H1 (cell line): ENCODE results near the gene DAZAP1. TPM values are rescaled to one million over a fixed set of nuclear protein-coding genes. Genes with fewer than 3 reads are reported as not detected.
A peak's percentile ranks its signal among the peaks of the same experiment; 100 is the strongest.

Experiments
- CTCF ChIA-PET: fragments of 300-600 bp; sonication (Branson Sonifier 250); formaldehyde crosslinking; loops from one replicate; lab custom pipeline; 2021; ENCODE audit not compliant: partially characterized antibody; lab: Charles Lee
- POLR2A ChIA-PET: fragments of 300-600 bp; sonication (Branson Sonifier 250); formaldehyde crosslinking; loops from one replicate; lab custom pipeline; 2021; ENCODE audit warnings: inconsistent platforms; ENCODE audit not compliant: partially characterized antibody; lab: Charles Lee
- DNase-seq, 2 experiments: peaks; one replicate each; pipeline versions ENCODE4 v3.0.0 to v3.0.0-alpha.2; 2010 to 2022; ENCODE audit warnings: low spot score in 2 of 2, low read depth in 1 of 2, mixed read lengths in 1 of 2
- FAIRE-seq: peaks from 2 replicates; lab custom pipeline; 2011; peaks lifted over from hg19 to GRCh38; lab: Jason Lieb, UNC
- H2AFZ ChIP-seq: 2 replicates; pipeline ENCODE4 v1.8.1; 2012; ENCODE audit warnings: low read length, inconsistent platforms
- H2AK5ac ChIP-seq: 2 replicates; pipeline ENCODE4 v1.6.1; 2013; ENCODE audit warnings: low read depth, low read length
- H2BK120ac ChIP-seq: replicated peaks from 2 replicates; pipeline ENCODE3; 2013; ENCODE audit warnings: low read depth, low read length, inconsistent platforms
- H2BK12ac ChIP-seq: 2 replicates; pipeline ENCODE4 v1.6.1; 2013; ENCODE audit warnings: low read depth, low read length
- H2BK15ac ChIP-seq: 2 replicates; pipeline ENCODE4 v1.6.1; 2013; ENCODE audit warnings: low read length
- H2BK20ac ChIP-seq: 2 replicates; pipeline ENCODE4 v1.6.1; 2013; ENCODE audit warnings: low read length
- H2BK5ac ChIP-seq: 2 replicates; pipeline ENCODE4 v1.6.1; 2013; ENCODE audit warnings: low read depth, low read length
- H3K14ac ChIP-seq: 2 replicates; pipeline ENCODE4 v1.6.1; 2013; ENCODE audit warnings: inconsistent platforms; ENCODE audit not compliant: insufficient read length
- H3K18ac ChIP-seq: 2 replicates; pipeline ENCODE4 v1.6.1; 2013; ENCODE audit warnings: low read length; ENCODE audit errors: extremely low read depth
- H3K23ac ChIP-seq: 2 replicates; pipeline ENCODE4 v1.6.1; 2013; ENCODE audit warnings: inconsistent platforms; ENCODE audit not compliant: insufficient read length
- H3K23me2 ChIP-seq: 2 replicates; pipeline ENCODE4 v1.6.1; 2013; ENCODE audit warnings: low read depth, low read length
- H3K27ac ChIP-seq: 2 replicates; pipeline ENCODE4 v1.6.1; 2011; ENCODE audit warnings: low read depth, low read length, inconsistent platforms
- H3K27me3 ChIP-seq, 4 experiments: replicated peaks in 1 of 4; 1 replicate in 1 of 4; 2 replicates in 3 of 4; pipeline versions ENCODE4 v1.6.1 to v1.8.1; 2011 to 2013; ENCODE audit warnings: low read length in 3 of 4, mild to moderate bottlenecking in 3 of 4, inconsistent platforms in 2 of 4, mixed read lengths in 2 of 4, moderate library complexity in 1 of 4; ENCODE audit not compliant: control insufficient read depth in 3 of 4, insufficient read depth in 3 of 4; ENCODE audit errors: extremely low read depth in 1 of 4
- H3K36me3 ChIP-seq, 4 experiments: 2 replicates each; pipeline versions ENCODE4 v1.6.1 to v1.8.1; 2011 to 2013; ENCODE audit warnings: mild to moderate bottlenecking in 4 of 4, low read length in 3 of 4, moderate library complexity in 2 of 4, control low read depth in 1 of 4, inconsistent platforms in 1 of 4; ENCODE audit not compliant: insufficient read depth in 4 of 4, control insufficient read depth in 2 of 4
- H3K4ac ChIP-seq: replicated peaks from 2 replicates; pipeline ENCODE3; 2013; ENCODE audit warnings: low read length, low read depth, mixed read lengths, inconsistent platforms; ENCODE audit not compliant: insufficient read length
- H3K4me1 ChIP-seq, 4 experiments: replicated peaks in 1 of 4; 1 replicate in 1 of 4; 2 replicates in 3 of 4; pipeline versions ENCODE4 v1.6.1 to v1.8.1; 2011 to 2013; ENCODE audit warnings: low read length in 3 of 4, inconsistent platforms in 2 of 4, mixed read lengths in 1 of 4; ENCODE audit not compliant: insufficient read depth in 4 of 4, control insufficient read depth in 3 of 4
- H3K4me2 ChIP-seq, 2 experiments: 2 replicates each; pipeline versions ENCODE4 v1.6.1 to v1.8.1; 2011 to 2013; ENCODE audit warnings: low read depth in 2 of 2, low read length in 2 of 2, control low read depth in 1 of 2, inconsistent platforms in 1 of 2, mild to moderate bottlenecking in 1 of 2; ENCODE audit not compliant: insufficient read depth in 1 of 2
- H3K4me3 ChIP-seq, 4 experiments: fragments of 200-600, 300-600 bp in 1 of 4; sonication (generic), shearing (Covaris generic), sonication (Bioruptor Twin) in 1 of 4; 2 replicates each; pipeline versions ENCODE4 v1.5.1 to v1.8.1; 2011 to 2016; ENCODE audit warnings: low read length in 4 of 4, low read depth in 3 of 4, control low read depth in 2 of 4, inconsistent platforms in 2 of 4, mild to moderate bottlenecking in 2 of 4, mixed read lengths in 1 of 4, moderate library complexity in 1 of 4; ENCODE audit not compliant: insufficient read depth in 2 of 4; ENCODE audit errors: extremely low read depth in 1 of 4
- H3K56ac ChIP-seq: replicated peaks from 2 replicates; pipeline ENCODE3; 2013; ENCODE audit warnings: low read depth, mild to moderate bottlenecking, mixed read lengths, low read length, inconsistent platforms; ENCODE audit not compliant: insufficient read length
- H3K79me1 ChIP-seq: 2 replicates; pipeline ENCODE4 v1.6.1; 2013; ENCODE audit warnings: low read depth, low read length, control low read depth
- H3K79me2 ChIP-seq, 2 experiments: 2 replicates each; pipeline versions ENCODE4 v1.6.1 to v1.8.1; 2012 to 2013; ENCODE audit warnings: low read length in 2 of 2, mild to moderate bottlenecking in 2 of 2, inconsistent platforms in 1 of 2; ENCODE audit not compliant: insufficient read depth in 2 of 2, control insufficient read depth in 1 of 2
- H3K9ac ChIP-seq, 4 experiments: replicated peaks in 1 of 4; 1 replicate in 1 of 4; 2 replicates in 3 of 4; pipeline versions ENCODE4 v1.6.1 to v1.8.1; 2011 to 2013; ENCODE audit warnings: low read depth in 3 of 4, low read length in 3 of 4, control low read depth in 2 of 4, mild to moderate bottlenecking in 2 of 4, moderate library complexity in 2 of 4, inconsistent platforms in 1 of 4; ENCODE audit errors: extremely low read depth in 1 of 4
- H3K9me3 ChIP-seq, 2 experiments: 2 replicates each; pipeline versions ENCODE4 v1.6.1 to v1.8.1; 2012 to 2013; ENCODE audit warnings: mild to moderate bottlenecking in 2 of 2, moderate library complexity in 2 of 2, control low read depth in 1 of 2, inconsistent platforms in 1 of 2, low read depth in 1 of 2, low read length in 1 of 2, mixed read lengths in 1 of 2; ENCODE audit not compliant: insufficient read depth in 2 of 2
- H4K20me1 ChIP-seq, 2 experiments: replicated peaks in 1 of 2; 2 replicates each; pipeline versions ENCODE3 to v1.8.1; 2011 to 2013; ENCODE audit warnings: inconsistent platforms in 2 of 2, low read length in 2 of 2, mild to moderate bottlenecking in 1 of 2; ENCODE audit not compliant: insufficient read depth in 2 of 2, control insufficient read depth in 1 of 2
- H4K5ac ChIP-seq: 2 replicates; pipeline ENCODE4 v1.6.1; 2013; ENCODE audit warnings: low read length, low read depth, mixed read lengths, inconsistent platforms; ENCODE audit not compliant: insufficient read length
- H4K8ac ChIP-seq: 2 replicates; pipeline ENCODE4 v1.8.0; 2013; ENCODE audit warnings: mild to moderate bottlenecking, moderate library complexity, low read length, inconsistent platforms; ENCODE audit not compliant: insufficient read depth; ENCODE audit errors: extremely low read depth
- H4K91ac ChIP-seq: replicated peaks from 2 replicates; pipeline ENCODE3; 2013; ENCODE audit warnings: low read length, mixed read lengths, inconsistent platforms; ENCODE audit not compliant: insufficient read length
- CTCF ChIP-seq, 3 experiments: IDR thresholded peaks; 1 replicate in 2 of 3; 2 replicates in 1 of 3; pipeline versions ENCODE4 v1.5.1 to v1.6.1; 2011; ENCODE audit warnings: low read length in 3 of 3, mild to moderate bottlenecking in 3 of 3, inconsistent platforms in 2 of 3, low read depth in 1 of 3, moderate library complexity in 1 of 3; ENCODE audit not compliant: insufficient read depth in 1 of 3; ENCODE audit errors: control extremely low read depth in 1 of 3
- KDM4A ChIP-seq: IDR thresholded peaks from one replicate; pipeline ENCODE4 v1.7.1; 2012; ENCODE audit warnings: low read depth, mild to moderate bottlenecking, moderate library complexity, low read length, inconsistent platforms; ENCODE audit not compliant: severe bottlenecking
- WGBS, 2 experiments: shearing (Covaris generic) in 1 of 2; methylation state at CpG; one replicate each; pipeline versions ENCODE4 v1.1.6 to v1.1.7; 2013 to 2015; ENCODE audit warnings: low lambda C conversion rate in 2 of 2, mixed read lengths in 2 of 2, inconsistent platforms in 1 of 2, low coverage in 1 of 2, missing lambda C conversion rate in 1 of 2; ENCODE audit not compliant: insufficient replicate concordance in 2 of 2, insufficient coverage in 1 of 2, insufficient read length in 1 of 2; ENCODE audit errors: extremely low coverage in 1 of 2, missing lambda C conversion rate in 1 of 2; 5-methylcytosine and 5-hydroxymethylcytosine counted together
- polyA plus RNA-seq, 7 experiments: library from polyadenylated mRNA; depleted of rRNA in 3 of 7; stranded (reverse) in 5 of 7; unstranded in 2 of 7; fragments of >200 nt in 5 of 7; fragments of 200-250 nt in 2 of 7; gene quantifications; 1 replicate in 5 of 7; 2 replicates in 1 of 7; 4 replicates in 1 of 7; pipeline versions ENCODE4 v1.2.1 to v1.2.3, GENCODE V29; 2011 to 2013; ENCODE audit warnings: missing spikeins in 2 of 7, mixed read lengths in 2 of 7
- total RNA-seq: library from RNA; stranded (reverse); fragmentation: NEBNext Ultra II Directional; extraction: Animal tissue kit (Norgen Biotek cat#: 25700); gene quantifications from 2 replicates; pipeline ENCODE4 v1.2.1, GENCODE V29; 2021

The DAZAP1 gene
- total and polyA plus RNA-seq, 2 of the 8 experiments (the other 6 are each of a cell fraction or from before 2014, with no cell fraction given): 79.6 to 341 TPM

DNA sequence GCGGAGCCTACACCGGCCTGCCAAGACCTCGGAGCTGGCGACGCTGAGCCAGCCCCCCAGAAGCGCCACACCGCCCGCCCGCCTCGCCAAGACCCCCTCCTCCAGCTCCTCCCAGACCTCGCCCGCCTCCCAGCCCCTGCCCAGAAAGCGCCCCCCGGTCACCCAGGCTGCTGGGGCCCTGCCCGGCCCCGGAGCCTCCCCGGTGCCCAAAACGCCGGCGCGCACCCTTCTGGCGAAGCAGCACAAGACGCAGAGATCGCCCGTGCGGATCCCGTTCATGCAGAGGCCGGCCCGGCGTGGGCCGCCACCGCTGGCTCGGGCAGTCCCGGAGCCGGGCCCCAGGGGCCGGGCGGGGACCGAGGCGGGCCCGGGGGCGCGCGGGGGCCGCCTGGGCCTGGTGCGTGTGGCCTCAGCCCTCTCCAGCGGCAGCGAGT lies 61.5 kb downstream of the DAZAP1 start:
- Histone ChIP-seq H3K18ac (no peak overlapping the region), H2BK5ac (no peak overlapping the region), H3K56ac (no peak overlapping the region), H3K23me2 (peaks cover 13% of the 10 kb centered on the region; the same call in 1 of the 2 replicates), H3K36me3 (peaks cover 0 to 41% (median 0%) of the 10 kb centered on the region in 4 experiments; a peak in 2 of 8 replicates), H4K5ac (no peak overlapping the region), H4K8ac (no peak overlapping the region), H4K91ac (no peak overlapping the region), H3K4ac (no peak overlapping the region), H2BK15ac (no peak overlapping the region), H3K9me3 (peaks cover 0 to 7% of the 10 kb centered on the region in 2 experiments; a peak in 1 of 4 replicates), H2BK20ac (no peak overlapping the region), H3K79me1 (no peaks in the 10 kb centered on the region), H2AFZ (no peak overlapping the region), H3K27me3 (peaks cover 66 to 94% (median 90%) of the 10 kb centered on the region in 4 experiments), H2BK12ac (no peak overlapping the region), H3K14ac (no peak overlapping the region), H3K4me3 (peak overlapping the region in 1 of 4 experiments; percentile 51; a peak in 3 of 8 replicates), H3K4me1 (peaks cover 0 to 51% (median 28%) of the 10 kb centered on the region in 4 experiments; a peak in 5 of 7 replicates), H4K20me1 (peaks cover 20 to 54% of the 10 kb centered on the region in 2 experiments), H3K4me2 (peak overlapping the region; percentile 64 to 86), H2BK120ac (no peak overlapping the region), H3K27ac (no peak overlapping the region), H3K79me2 (no peaks in the 10 kb centered on the region), H3K23ac (no peak overlapping the region), H3K9ac (no peak overlapping the region), H2AK5ac (no peak overlapping the region)
- CTCF ChIA-PET: interaction anchor here (0.9 to 5.5 kb wide), 4 partner anchors 9 to 40 kb away, joined by 3 to 53 read pairs (median 20); no protein-coding TSS in a partner anchor
- POLR2A ChIA-PET: interaction anchor here (0.6 to 5.5 kb wide), 7 partner anchors 9 to 200 kb away, joined by 3 to 72 read pairs (median 4); partner anchors contain the start of gene CIRBP
- no peak for FAIRE-seq
- WGBS, 2 experiments: 9% methylated on average over 20 of the region's 47 CpGs; no CpG with 5 or more reads in 1 of the 2 experiments
- TF ChIP-seq CTCF (IDR thresholded peaks at IDR 0.05; ENCODE audit: control extremely low read depth in 1 of 3, insufficient read depth in 1 of 3, low read depth in 1 of 3, low read length in 3 of 3): peak in 1 of 3 experiments; percentile 29; a peak in 2 of 4 replicates
- TF ChIP-seq KDM4A: no peak
- DNase-seq: peak in 1 of 2 experiments; percentile 84
